ENCODE measurements around the gene NELFCD. TPM values are rescaled to one million over a fixed set of nuclear protein-coding genes. Genes with fewer than 3 reads are reported as not detected.

NELFCD gene
- total and polyA plus RNA-seq, 9 of the 15 experiments (the other 6 are each of a cell fraction or from before 2014, with no cell fraction given): 11.7 to 163 (median 96.5) TPM

DNA sequence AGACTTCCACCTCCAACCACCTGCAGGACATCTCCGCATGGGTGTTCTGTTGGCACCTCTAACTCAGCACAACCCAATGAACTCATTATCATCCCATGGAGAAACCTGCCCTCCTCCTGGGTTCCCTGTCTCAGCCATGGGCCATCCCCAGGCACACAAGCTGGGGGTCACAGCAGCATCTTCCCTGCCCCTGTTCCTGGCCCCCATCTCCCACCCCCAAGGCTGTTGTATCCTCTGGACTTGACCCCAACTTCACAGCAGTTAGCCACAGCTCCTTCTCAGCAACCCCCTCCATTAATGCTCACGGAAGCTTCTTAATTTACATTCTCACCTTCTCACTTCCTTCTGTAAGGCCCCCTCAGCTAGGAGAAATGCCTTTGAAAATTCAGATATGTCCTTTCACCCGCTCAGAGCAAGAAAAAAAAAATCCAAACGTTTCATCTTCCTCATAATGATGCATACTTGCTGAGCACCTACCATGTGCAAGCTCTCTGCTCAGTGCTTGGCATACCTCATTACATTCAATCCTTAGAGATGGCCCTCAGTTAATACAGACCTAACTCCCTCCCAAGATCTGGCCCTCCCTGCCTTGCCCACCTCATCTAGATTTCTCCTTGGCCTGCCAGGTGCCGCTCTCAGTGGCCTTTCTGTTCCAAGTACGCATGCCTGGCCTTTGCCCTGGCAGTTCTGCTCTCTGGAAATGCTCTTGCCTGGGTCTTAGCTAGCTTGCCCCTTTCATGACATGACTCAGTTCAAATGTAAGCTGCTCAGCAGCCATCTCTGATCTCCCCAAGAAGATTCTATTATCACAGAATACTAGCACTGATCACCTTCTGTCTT is 2.5 kb upstream of the NELFCD start:
- TF ChIP-seq PCBP1 (IDR thresholded peaks at IDR 0.05; ENCODE audit: low read depth, low read length, poor library complexity, severe bottlenecking): no peak
- TF ChIP-seq BRCA1 (IDR thresholded peaks at IDR 0.05): no peak
- no peak for TF ChIP-seq BRCA1 (CRISPR knock-in tag; IDR thresholded peaks at IDR 0.05)
- TF ChIP-seq TEAD4 (IDR thresholded peaks at IDR 0.05; ENCODE audit: low read length): no peak
- TF ChIP-seq TEAD4 (CRISPR knock-in tag; IDR thresholded peaks at IDR 0.05; ENCODE audit: borderline replicate concordance): no peak
- no peak for TF ChIP-seq SRF (CRISPR knock-in tag; IDR thresholded peaks at IDR 0.05)
- no peak for TF ChIP-seq ELF1 (tag; IDR thresholded peaks at IDR 0.05)
- TF ChIP-seq GABPA (tag; conservative IDR thresholded peaks at IDR 0.05; ENCODE audit: low read depth): no peak
- TF ChIP-seq MCM3 (IDR thresholded peaks at IDR 0.05): no peak
- TF ChIP-seq, protein P1, sequence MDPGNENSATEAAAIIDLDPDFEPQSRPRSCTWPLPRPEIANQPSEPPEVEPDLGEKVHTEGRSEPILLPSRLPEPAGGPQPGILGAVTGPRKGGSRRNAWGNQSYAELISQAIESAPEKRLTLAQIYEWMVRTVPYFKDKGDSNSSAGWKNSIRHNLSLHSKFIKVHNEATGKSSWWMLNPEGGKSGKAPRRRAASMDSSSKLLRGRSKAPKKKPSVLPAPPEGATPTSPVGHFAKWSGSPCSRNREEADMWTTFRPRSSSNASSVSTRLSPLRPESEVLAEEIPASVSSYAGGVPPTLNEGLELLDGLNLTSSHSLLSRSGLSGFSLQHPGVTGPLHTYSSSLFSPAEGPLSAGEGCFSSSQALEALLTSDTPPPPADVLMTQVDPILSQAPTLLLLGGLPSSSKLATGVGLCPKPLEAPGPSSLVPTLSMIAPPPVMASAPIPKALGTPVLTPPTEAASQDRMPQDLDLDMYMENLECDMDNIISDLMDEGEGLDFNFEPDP (CRISPR knock-in tag; IDR thresholded peaks at IDR 0.05): no peak
- H3K4me3 ChIP-seq: no peak overlapping the region
- ChIA-PET POLR2A (interaction anchor here (0.8 to 1.3 kb wide), 3 partner anchors 10 to 19 kb away, joined by 3 to 6 read pairs (median 3); no protein-coding TSS in a partner anchor), CTCF (ENCODE audit: low intra/inter-chr PET ratio) (no interaction called here)
- 0 out of 2 replicates have a peak, but pooled peaks cover 5% of the 10 kb centered on the region for H4K20me1 ChIP-seq (replicated peaks; ENCODE audit: control insufficient read depth, insufficient read depth, low read length)
- H3K4me1 ChIP-seq (replicated peaks in 1 of 2; ENCODE audit: control insufficient read depth in 2 of 2, insufficient read depth in 2 of 2, low read length in 2 of 2): peaks cover 11 to 19% of the 10 kb centered on the region in 2 experiments; a peak in 4 of 5 replicates
- H3K9me3 ChIP-seq (replicated peaks; ENCODE audit: control insufficient read depth, insufficient read depth, low read depth, low read length): no peaks in the 10 kb centered on the region
- ATAC-seq (no peak), FAIRE-seq (no peak), DNase-seq (ENCODE audit: extremely low read depth in 1 of 4, low spot score in 3 of 4) (no peak)
- no peak overlapping the region for H2AFZ ChIP-seq (ENCODE audit: low read depth, low read length)
- H3K9me1 ChIP-seq (ENCODE audit: control insufficient read depth, insufficient read depth, low read length): no peaks in the 10 kb centered on the region
- peaks cover 25% of the 10 kb centered on the region for H3K79me2 ChIP-seq (ENCODE audit: control insufficient read depth, insufficient read depth, low read length)
- intact Hi-C loops (cut with micrococcal nuclease): no loop called here
- no peak overlapping the region for H3K4me2 ChIP-seq (ENCODE audit: insufficient read depth, low read length)
- no peak overlapping the region for H3K9ac ChIP-seq (ENCODE audit: insufficient read depth in 1 of 2, low read depth in 2 of 2, low read length in 2 of 2)
- H3K27me3 ChIP-seq (ENCODE audit: control insufficient read depth in 2 of 2, insufficient read depth in 2 of 2, low read length in 2 of 2): no peaks in the 10 kb centered on the region
- in situ Hi-C loops (cut with MboI): loop anchor here (10.0 kb wide), 1 partner anchor 246 kb away; no protein-coding TSS in a partner anchor
- WGBS (ENCODE audit: insufficient coverage, low coverage, missing lambda C conversion rate): 63% methylated on average over 6 of the region's 6 CpGs
- BruUV-seq (replicated peaks): no TSS peak
- no peak overlapping the region for H3K27ac ChIP-seq (ENCODE audit: extremely low read depth, low read depth, low read length)
- H3K36me3 ChIP-seq (ENCODE audit: control insufficient read depth, insufficient read depth, low read length): peaks cover 8% of the 10 kb centered on the region; the same call in 1 of the 3 replicates
